ENCODE results near the gene TES.
"Not testable (repeated sequence)": the region's sequence is repeated elsewhere in the genome, so short reads cannot be mapped to it uniquely, and the experiment has no call there.

The TES gene, protein sequence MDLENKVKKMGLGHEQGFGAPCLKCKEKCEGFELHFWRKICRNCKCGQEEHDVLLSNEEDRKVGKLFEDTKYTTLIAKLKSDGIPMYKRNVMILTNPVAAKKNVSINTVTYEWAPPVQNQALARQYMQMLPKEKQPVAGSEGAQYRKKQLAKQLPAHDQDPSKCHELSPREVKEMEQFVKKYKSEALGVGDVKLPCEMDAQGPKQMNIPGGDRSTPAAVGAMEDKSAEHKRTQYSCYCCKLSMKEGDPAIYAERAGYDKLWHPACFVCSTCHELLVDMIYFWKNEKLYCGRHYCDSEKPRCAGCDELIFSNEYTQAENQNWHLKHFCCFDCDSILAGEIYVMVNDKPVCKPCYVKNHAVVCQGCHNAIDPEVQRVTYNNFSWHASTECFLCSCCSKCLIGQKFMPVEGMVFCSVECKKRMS

GRCh38 chr7:116210345-116211005 lies at the start of gene TES:
TES (plus strand) TSS chr7:116210539; CDS start chr7:116210708, 169 bp downstream.
- peak; percentile 56 for DNase-seq

- no peak for DNase-seq
These were observed 48.6 kb upstream of the TES start for GRCh38 chr7:116161728-116162127.

GRCh38 chr7:116162254-116162653 lies 48.1 kb upstream of the TES start:
- DNase-seq: no peak

- DNase-seq: no peak
These were observed 47.3 kb upstream of the TES start for GRCh38 chr7:116162992-116163391.

GRCh38 chr7:116164552-116165306 lies 45.6 kb upstream of the TES start:
- DNase-seq: no peak

- DNase-seq: no peak
These were observed 44.6 kb upstream of the TES start for GRCh38 chr7:116165717-116166116.

DNA sequence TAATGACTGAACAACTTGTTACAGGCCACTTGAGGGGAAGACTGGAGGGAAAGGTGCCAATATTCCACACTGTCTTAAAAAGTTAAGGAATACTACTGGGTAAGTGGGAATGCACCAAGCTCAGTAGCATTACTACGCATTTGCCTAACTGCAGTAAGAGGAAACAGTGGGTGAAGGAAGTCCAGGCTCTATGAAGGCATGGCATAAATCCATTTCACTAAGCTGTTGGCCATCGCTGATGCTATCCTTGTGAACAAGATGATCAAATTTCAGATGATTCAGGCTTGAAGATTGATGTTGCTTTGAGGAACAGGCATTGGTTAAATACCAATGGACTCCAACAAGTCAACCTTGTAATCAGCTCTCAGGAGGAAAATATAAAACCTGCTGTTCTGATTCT lies 44.2 kb upstream of the TES start:
- DNase-seq: no peak

GRCh38 chr7:116167177-116167576 lies 43.2 kb upstream of the TES start:
- no peak for DNase-seq

GRCh38 chr7:116169060-116169459 lies 41.3 kb upstream of the TES start:
- no peak for DNase-seq

DNA sequence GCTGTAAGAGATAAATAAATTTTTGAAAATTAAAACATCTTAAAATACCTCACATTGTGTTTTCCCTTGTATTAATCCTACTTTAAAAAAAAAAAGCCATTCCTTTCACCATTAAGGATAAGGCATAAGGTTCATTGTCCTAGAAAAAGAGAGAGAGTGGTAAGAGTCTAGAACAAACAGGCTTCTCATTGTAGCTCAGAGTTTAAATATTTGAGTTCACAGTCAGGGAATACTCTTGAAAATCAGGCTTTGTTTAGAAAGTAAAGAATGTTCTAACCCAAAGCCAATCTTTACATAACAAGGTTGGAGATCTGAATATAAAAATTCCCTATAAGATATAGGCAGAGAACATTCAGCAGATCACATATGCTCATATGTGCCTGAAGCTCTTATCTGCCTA lies 40.2 kb upstream of the TES start:
- no peak for DNase-seq

- DNase-seq: no peak
These were observed 39.2 kb upstream of the TES start for GRCh38 chr7:116171094-116171493.

DNA sequence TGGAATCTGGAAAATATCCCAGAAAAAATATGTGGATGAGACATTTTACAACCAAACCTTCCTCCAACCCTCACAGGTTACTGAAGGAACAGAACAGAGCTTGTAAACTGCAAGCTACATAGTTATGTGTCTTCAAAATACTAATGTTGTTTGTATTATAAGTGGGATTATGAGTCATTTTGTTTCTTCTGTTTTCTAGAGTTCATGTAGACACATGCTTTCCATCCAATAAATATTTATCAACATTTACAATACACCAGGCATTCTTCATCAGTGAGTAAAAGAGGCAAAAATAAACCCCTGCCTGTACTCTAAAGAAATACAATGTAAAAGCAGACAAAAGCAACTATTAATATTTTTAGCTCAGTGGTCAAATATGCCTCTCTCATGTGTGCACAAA lies 38.0 kb upstream of the TES start:
- DNase-seq: no peak

DNA sequence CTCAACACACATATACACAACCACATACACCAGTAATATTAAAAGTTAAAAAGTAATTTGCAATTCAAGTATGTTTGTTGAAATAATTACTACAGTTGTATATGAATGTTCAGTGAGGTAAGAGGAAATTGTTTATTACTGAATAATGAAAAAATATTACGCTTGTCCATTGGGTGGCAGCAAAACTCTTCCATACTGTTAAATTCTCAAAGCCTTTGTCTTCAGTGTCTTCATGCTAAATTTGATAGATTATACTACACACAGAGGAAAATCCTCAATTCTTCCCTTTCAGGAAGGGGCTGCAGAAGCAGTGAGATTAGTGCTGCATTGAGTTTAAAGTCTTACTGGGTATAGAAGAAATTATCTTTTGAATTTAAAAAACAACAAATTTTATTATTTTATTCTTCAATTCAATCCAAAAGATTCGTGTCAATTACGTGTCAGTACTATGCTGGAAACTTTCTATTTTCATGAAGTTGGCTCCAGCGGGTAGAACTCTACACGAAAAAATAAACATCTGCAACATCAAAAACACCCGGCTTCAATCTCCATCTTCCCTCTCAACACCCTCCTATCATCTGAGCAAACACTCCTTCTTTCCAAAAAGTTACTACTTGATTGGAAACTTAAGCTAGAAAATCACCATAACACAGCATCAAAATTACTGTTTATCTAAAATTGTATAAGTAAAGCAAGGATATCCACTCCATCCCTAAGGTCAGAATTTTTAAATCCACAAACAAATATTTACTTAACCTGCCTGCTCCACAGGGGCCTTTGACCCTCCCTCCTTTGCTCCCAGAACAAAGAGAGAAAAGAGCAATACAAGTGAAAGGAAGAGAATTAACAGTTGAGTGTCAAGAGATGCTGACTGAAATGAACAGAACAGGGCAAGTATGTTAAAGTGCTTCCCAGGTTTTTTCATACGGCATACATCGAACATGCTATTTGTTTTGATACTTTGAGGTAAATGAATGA lies 37.0 kb upstream of the TES start:
- DNase-seq: peak; percentile 24

- not testable (repeated sequence) for DNase-seq
These were observed 35.2 kb upstream of the TES start for GRCh38 chr7:116175095-116175494.

DNA sequence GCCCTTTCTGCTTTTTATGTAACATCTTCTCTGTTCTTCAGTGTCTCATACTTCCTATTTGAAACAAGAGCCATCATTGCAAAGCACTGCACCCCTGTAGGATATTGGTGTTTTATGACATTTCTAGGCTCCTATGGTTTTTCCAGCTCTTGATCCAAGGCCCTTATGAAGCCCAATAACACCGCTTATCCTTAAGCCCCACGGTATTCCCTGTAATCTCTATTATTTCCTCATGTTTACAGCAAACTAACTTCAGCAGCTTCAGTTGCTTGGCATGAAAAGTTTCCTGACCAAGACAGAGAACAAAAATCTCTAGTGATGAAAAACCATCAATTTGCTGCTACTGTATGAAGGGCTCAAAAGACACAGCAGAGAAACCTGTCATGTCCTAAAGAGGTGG lies 34.1 kb upstream of the TES start:
- no peak for DNase-seq

DNA sequence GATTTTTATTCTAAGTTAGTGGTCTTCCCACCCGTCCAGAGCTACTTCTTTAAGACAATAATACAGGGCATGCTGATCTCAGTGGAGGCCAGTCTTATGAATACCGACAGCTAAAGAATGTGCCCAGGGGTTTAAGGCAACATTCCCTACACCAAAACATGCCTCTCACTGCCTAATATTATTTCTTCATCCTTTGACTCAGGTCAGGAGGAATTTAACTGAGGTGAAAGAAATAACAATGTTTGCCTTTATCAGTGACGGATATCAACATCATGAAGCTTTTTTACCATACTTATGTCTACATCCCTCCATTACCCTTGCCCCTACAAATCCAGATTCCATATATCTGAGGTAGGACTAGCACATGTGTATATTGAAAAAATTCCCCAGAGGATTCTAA lies 33.3 kb upstream of the TES start:
- no peak for DNase-seq

- DNase-seq: peak; percentile 41
These were observed 30.0 kb upstream of the TES start for GRCh38 chr7:116180302-116180701.

DNA sequence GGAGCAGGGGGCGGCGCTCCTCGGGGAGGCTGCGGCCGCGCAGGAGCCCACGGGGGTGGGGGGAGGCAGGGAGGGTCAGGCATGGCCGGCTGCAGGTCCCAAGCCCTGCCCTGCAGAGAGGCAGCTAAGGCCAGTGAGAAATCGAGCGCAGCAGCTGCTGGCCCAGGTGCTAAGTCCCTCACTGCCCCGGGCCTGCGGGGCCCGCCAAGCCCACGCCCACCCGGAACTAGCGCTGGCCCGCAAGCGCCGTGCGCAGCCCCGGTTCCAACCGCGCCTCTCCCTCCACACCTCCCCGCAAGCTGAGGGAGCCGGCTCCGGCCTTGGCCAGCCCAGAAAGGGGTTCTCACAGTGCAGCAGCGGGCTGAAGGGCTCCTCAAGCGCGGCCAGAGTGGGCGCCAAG lies 28.3 kb upstream of the TES start:
- DNase-seq: no peak

GRCh38 chr7:116185450-116185849 lies 24.9 kb upstream of the TES start:
- DNase-seq: no peak

DNA sequence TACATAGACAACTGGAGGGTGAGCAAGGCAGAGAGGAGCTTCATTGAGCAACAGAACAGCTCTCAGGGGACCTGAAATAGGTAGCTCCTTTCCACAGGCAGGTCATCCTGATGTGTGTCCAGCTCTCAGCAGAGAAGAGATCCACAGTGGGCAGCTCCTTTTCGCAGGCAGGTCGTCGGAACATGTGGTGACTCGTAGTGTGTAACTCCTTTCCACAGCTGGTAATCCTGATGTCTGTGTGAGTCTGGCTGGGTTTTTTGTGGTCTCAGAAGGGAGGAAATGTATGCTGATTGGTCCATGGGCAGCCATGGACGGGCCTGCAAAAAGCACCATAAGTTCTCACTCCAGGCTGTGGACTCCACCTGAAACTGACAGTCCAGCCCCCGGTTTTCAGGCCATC lies 24.4 kb upstream of the TES start:
- DNase-seq: no peak

DNA sequence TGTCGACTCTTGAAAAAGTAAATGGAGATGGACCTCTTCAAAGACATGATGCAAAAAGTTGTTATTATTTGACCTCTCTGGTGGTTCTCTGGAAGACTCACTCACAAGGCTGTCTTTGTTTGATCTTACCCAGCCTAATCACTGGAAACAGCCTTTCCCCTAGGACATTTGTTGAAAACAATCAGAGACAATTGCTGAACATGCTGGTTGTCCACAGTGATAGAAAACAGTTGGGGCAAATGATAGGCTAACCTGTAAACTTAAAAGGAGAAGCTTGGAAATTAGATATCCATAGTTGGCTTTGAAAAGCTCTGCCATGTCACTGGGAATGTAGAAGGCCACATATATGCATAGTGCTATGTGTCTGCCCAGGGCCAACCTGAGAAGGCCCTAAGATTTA lies 22.9 kb upstream of the TES start:
- no peak for DNase-seq

DNA sequence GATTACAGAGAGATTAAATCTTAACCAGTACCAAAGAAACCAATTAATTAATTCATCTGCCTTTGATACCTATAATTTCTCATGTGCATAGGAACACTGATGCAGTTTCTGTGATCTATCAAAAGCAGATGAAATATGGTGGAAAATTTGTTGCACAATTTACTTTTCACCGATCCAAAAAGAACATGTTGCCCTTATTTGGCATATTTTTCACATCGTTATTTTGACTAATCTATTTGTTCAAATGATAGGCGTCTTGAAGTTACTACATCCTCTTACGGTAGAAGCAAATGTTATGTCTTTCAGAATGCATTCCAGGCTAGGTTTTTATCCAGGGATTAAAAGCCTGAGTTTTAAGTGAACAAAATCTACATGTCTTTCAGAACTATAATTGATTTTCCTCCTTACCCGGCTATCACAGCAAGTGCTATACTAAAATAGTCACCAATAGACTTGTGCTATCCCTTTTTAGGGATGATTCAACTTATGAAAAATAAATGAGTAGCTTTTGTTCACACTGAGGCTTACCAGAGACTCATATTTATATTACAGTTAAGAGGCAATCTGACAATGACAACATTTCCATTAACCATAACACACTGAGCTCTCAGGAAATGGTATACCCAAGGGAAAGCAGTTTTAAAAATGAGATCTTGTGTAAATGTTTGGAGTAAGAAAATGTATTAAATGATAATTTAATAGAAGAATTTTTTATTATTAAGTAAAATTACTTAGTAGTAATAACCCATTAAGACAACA lies 16.8 kb upstream of the TES start:
- no peak for DNase-seq

Data from NCI-H510A treated with DMSO at 0.1 percent for 48 hours (cell line).